Stomach smooth muscle (tissue), 2 donors: Measurements from ENCODE around the gene FBXO33.
A peak's percentile ranks its signal among the peaks of the same experiment; 100 is the strongest.

Experiments used
- H3K27ac ChIP-seq: one replicate; pipeline ENCODE4 v1.7.0; 2013; ENCODE audit warnings: mild to moderate bottlenecking, low read length, inconsistent platforms
- H3K27me3 ChIP-seq, 2 donors: one replicate each; pipeline ENCODE4 v1.7.0; 2013; ENCODE audit warnings: low read length in 2 of 2; ENCODE audit not compliant: insufficient read depth in 2 of 2, control insufficient read depth in 1 of 2
- H3K36me3 ChIP-seq, 2 donors: one replicate each; pipeline ENCODE4 v1.7.0; 2013; ENCODE audit warnings: low read length in 2 of 2; ENCODE audit not compliant: control insufficient read depth in 2 of 2, insufficient read depth in 2 of 2
- H3K4me1 ChIP-seq: one replicate; pipeline ENCODE4 v1.7.0; 2013; ENCODE audit warnings: low read length; ENCODE audit not compliant: control insufficient read depth, insufficient read depth
- H3K4me3 ChIP-seq, 2 donors: one replicate each; pipeline ENCODE4 v1.7.0; 2013; ENCODE audit warnings: low read length in 2 of 2
- H3K9ac ChIP-seq, 2 donors: one replicate each; pipeline ENCODE4 v1.7.0; 2013; ENCODE audit warnings: low read length in 2 of 2, mild to moderate bottlenecking in 1 of 2
- H3K9me3 ChIP-seq, 2 donors: one replicate each; pipeline ENCODE4 v1.7.0; 2013; ENCODE audit warnings: low read length in 2 of 2; ENCODE audit not compliant: control insufficient read depth in 2 of 2
- donor health status: healthy.
- donor health status: Pancreatic carcinoma.

Gene FBXO33, protein sequence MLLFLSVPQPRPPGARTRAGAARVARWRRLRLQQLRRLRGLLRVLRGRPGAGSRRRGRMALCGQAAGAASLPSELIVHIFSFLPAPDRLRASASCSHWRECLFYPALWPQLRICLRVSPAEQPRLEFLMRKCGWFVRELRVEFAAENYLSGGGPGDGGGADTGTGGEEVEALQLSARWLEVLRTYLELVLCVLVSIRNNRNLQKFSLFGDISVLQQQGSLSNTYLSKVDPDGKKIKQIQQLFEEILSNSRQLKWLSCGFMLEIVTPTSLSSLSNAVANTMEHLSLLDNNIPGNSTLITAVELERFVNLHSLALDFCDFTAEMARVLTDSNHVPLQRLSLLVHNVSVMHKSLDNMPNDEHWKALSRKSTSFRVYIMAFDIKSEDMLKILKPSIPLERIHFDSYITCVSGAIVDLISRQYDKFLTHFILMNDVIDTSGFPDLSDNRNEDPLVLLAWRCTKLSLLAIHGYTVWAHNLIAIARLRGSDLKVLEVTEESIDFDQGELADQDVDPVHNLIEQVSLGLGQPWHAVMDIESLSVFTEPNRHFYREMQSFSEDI

DNA sequence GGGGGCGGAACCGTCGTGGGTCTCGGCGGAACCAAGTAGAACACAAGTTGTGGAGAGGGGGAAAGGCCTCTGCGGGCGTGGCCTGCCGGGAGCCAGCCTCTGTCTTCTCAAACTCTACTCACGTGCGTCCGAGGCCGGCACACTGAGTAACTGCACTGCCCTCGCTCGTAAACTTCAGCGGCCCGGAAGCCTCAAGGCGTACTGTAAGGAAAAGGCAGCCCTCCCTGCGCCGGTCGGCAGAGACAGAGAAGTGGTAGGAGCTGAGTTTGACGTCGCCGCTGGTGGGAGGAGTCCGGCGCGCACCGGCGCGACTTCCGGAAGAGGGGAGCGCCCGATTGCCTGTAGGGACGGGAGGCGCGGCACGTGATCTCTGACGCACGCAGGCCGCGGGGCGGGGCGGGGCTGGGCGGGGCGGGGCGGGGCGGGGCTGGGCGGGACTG is at the start of gene FBXO33:
Gene FBXO33 (minus strand): TSS at position 255 of the 440 bp plus-strand sequence. CDS start 271 bp downstream, outside the sequence.
- Histone ChIP-seq H3K4me3 (peak within 1 kb of the TSS; percentile 89 to 97), H3K36me3 (no peaks in the 10 kb centered on the region), H3K27ac (peak within 1 kb of the TSS; percentile 98), H3K4me1 (peaks cover 23% of the 10 kb centered on the region), H3K9ac (peak within 1 kb of the TSS; percentile 92 to 99), H3K9me3 (no peaks in the 10 kb centered on the region), H3K27me3 (no peaks in the 10 kb centered on the region)

GRCh38 chr14:39474416-39474911 is 42.2 kb upstream of the FBXO33 start:
- Histone ChIP-seq H3K9ac (no peak overlapping the region), H3K27ac (no peak overlapping the region), H3K4me1 (no peaks in the 10 kb centered on the region), H3K9me3 (no peaks in the 10 kb centered on the region), H3K4me3 (no peak overlapping the region), H3K36me3 (no peaks in the 10 kb centered on the region), H3K27me3 (no peaks in the 10 kb centered on the region)

- no peaks in the 10 kb centered on the region for H3K4me1 ChIP-seq
- no peak overlapping the region for H3K27ac ChIP-seq
- no peak overlapping the region for H3K9ac ChIP-seq
- no peaks in the 10 kb centered on the region for H3K27me3 ChIP-seq
- H3K36me3 ChIP-seq, result no peaks in the 10 kb centered on the region
- no peaks in the 10 kb centered on the region for H3K9me3 ChIP-seq
- no peak overlapping the region for H3K4me3 ChIP-seq
Observed at GRCh38 chr14:39472078-39472477, 39.8 kb upstream of the FBXO33 start.

- H3K9ac ChIP-seq, result no peak overlapping the region
- no peaks in the 10 kb centered on the region for H3K36me3 ChIP-seq
- no peak overlapping the region for H3K4me3 ChIP-seq
- no peak overlapping the region for H3K27ac ChIP-seq
- H3K27me3 ChIP-seq, result no peaks in the 10 kb centered on the region
- no peaks in the 10 kb centered on the region for H3K4me1 ChIP-seq
- H3K9me3 ChIP-seq, result no peaks in the 10 kb centered on the region
Observed at GRCh38 chr14:39469094-39469710, 37.0 kb upstream of the FBXO33 start.

DNA sequence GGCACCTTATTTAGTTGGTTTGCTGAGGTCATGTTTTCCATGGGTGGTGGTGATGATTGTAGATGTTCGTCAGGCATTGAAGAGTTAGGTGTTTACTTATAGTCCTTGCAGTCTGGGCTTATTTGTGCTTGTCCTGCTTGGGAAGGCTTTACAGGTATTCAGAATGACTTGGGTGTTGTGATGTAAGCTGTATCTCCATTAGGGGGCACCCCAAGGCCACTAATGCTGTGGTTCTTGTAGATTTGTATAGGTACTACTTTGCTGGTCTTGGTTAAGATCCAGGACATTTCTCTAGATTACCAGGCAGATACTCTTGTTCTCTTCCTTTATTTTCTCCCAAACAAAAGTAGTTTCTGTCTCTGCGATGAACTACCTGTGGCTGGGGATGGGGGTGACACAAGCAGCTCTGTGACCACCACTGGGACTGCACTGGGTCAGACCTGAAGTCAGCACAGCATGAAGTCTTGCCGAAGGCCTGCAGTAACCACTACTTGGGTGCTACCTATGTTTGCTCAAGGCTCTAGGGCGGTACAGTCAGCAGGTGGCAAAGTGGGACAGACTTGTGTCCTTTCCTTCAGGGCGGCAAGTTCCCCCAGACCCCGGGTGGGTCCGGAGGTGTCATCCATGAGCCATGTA is 35.8 kb upstream of the FBXO33 start:
- Histone ChIP-seq H3K27ac (no peak overlapping the region), H3K4me3 (no peak overlapping the region), H3K36me3 (no peaks in the 10 kb centered on the region)

GRCh38 chr14:39459795-39460478 is 27.7 kb upstream of the FBXO33 start:
- H3K36me3 ChIP-seq, result no peaks in the 10 kb centered on the region
- H3K27ac ChIP-seq, result no peak overlapping the region
- no peak overlapping the region for H3K9ac ChIP-seq
- H3K27me3 ChIP-seq, result no peaks in the 10 kb centered on the region
- H3K4me1 ChIP-seq, result no peaks in the 10 kb centered on the region
- no peak overlapping the region for H3K4me3 ChIP-seq
- no peaks in the 10 kb centered on the region for H3K9me3 ChIP-seq

More for the DNA sequence above, 35.8 kb upstream of the FBXO33 start:
- H3K27me3 ChIP-seq, result no peaks in the 10 kb centered on the region
- no peaks in the 10 kb centered on the region for H3K9me3 ChIP-seq
- no peaks in the 10 kb centered on the region for H3K4me1 ChIP-seq
- H3K9ac ChIP-seq, result no peak overlapping the region

- Histone ChIP-seq H3K27me3 (no peaks in the 10 kb centered on the region), H3K4me3 (no peak overlapping the region), H3K27ac (no peak overlapping the region), H3K4me1 (no peaks in the 10 kb centered on the region), H3K9ac (no peak overlapping the region), H3K9me3 (no peaks in the 10 kb centered on the region), H3K36me3 (no peaks in the 10 kb centered on the region)
Observed at GRCh38 chr14:39456702-39457250, 24.5 kb upstream of the FBXO33 start.

GRCh38 chr14:39454906-39455539 is 22.8 kb upstream of the FBXO33 start:
- H3K4me1 ChIP-seq, result no peaks in the 10 kb centered on the region
- H3K4me3 ChIP-seq, result no peak overlapping the region
- no peaks in the 10 kb centered on the region for H3K36me3 ChIP-seq
- H3K27me3 ChIP-seq, result no peaks in the 10 kb centered on the region
- no peaks in the 10 kb centered on the region for H3K9me3 ChIP-seq
- no peak overlapping the region for H3K9ac ChIP-seq
- no peak overlapping the region for H3K27ac ChIP-seq

DNA sequence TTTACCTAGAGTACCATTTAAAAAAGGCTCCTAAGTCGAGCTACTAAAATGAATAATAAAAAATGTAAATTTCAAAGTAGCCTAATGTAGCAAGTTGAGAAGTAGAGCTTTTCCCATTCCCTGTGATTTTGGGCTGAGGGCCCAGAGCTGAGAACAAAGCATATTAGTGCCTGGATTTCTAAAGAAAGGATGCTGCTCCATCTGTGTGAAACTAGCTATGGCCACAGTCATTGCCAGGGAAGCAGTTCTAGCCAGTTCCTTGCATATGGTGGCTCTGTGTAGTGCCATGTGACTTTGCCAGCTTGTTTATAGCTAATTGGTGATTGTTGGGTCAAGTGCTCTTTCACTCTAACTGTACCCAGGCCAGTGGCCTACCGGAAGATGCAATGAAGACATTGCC is 20.4 kb upstream of the FBXO33 start:
- H3K9ac ChIP-seq, result no peak overlapping the region
- no peaks in the 10 kb centered on the region for H3K27me3 ChIP-seq
- no peak overlapping the region for H3K4me3 ChIP-seq
- H3K4me1 ChIP-seq, result no peaks in the 10 kb centered on the region
- no peak overlapping the region for H3K27ac ChIP-seq
- no peaks in the 10 kb centered on the region for H3K9me3 ChIP-seq
- H3K36me3 ChIP-seq, result no peaks in the 10 kb centered on the region
